ENCODE measurements around the gene SLCO3A1.

DNA sequence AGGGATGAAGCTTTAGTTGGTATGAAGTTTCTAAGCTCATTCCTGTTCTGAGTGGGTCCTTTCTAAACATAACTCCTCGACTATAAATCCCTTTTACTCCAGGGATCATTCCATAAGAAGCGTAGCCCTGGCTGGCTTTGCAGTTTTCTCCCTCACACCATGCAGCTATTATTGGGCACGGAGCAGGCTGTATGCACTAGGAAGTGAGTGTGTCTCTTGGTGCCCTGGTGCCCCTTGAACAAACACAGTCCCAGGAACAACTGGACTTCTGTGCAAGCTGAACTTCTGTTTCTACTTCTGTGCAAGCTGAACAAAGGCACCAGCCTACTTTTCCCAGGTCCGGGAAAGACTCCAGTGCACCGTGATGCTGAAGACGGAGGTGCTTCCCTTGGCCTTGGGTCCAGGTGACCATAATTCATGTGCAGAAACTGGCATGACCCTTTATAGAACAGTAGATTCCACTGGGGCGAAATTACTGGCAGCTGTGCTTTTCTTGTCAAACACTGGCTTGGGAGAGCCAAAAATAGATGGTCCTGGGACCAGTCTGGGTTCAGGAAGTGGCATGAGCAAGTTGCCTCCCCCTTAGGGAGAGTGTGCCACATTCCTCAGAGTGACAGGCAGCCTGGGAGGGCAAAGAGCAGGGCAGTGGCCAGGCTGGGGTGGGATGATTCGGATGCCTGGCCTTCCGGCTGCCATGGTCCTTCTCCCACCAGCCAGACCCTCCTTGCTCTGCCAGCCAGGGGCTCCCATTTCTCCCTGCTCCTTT, 127.2 kb downstream of the SLCO3A1 start:
- TF ChIP-seq, protein P1, sequence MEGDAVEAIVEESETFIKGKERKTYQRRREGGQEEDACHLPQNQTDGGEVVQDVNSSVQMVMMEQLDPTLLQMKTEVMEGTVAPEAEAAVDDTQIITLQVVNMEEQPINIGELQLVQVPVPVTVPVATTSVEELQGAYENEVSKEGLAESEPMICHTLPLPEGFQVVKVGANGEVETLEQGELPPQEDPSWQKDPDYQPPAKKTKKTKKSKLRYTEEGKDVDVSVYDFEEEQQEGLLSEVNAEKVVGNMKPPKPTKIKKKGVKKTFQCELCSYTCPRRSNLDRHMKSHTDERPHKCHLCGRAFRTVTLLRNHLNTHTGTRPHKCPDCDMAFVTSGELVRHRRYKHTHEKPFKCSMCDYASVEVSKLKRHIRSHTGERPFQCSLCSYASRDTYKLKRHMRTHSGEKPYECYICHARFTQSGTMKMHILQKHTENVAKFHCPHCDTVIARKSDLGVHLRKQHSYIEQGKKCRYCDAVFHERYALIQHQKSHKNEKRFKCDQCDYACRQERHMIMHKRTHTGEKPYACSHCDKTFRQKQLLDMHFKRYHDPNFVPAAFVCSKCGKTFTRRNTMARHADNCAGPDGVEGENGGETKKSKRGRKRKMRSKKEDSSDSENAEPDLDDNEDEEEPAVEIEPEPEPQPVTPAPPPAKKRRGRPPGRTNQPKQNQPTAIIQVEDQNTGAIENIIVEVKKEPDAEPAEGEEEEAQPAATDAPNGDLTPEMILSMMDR (IDR thresholded peaks at IDR 0.05), result no peak
- TF ChIP-seq POLR2A (IDR thresholded peaks at IDR 0.05) (no peak), POLR2AphosphoS5 (IDR thresholded peaks at IDR 0.05) (no peak), EP300 (IDR thresholded peaks at IDR 0.05) (no peak)
